ENCODE data around the gene GJB1.
"Not testable (repeated sequence)": the region's sequence is repeated elsewhere in the genome, so short reads cannot be mapped to it uniquely, and the experiment has no call there.

Gene GJB1

GRCh38 chrX:71252221-71252620 lies 29.2 kb downstream of the GJB1 start:
- DNase-seq (ENCODE audit: low read depth): no peak
- TF ChIP-seq, protein P1, sequence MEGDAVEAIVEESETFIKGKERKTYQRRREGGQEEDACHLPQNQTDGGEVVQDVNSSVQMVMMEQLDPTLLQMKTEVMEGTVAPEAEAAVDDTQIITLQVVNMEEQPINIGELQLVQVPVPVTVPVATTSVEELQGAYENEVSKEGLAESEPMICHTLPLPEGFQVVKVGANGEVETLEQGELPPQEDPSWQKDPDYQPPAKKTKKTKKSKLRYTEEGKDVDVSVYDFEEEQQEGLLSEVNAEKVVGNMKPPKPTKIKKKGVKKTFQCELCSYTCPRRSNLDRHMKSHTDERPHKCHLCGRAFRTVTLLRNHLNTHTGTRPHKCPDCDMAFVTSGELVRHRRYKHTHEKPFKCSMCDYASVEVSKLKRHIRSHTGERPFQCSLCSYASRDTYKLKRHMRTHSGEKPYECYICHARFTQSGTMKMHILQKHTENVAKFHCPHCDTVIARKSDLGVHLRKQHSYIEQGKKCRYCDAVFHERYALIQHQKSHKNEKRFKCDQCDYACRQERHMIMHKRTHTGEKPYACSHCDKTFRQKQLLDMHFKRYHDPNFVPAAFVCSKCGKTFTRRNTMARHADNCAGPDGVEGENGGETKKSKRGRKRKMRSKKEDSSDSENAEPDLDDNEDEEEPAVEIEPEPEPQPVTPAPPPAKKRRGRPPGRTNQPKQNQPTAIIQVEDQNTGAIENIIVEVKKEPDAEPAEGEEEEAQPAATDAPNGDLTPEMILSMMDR (conservative IDR thresholded peaks at IDR 0.05; ENCODE audit: low read depth, low read length): no peak
- no peak overlapping the region for H3K4me3 ChIP-seq (ENCODE audit: low read depth, low read length)

DNA sequence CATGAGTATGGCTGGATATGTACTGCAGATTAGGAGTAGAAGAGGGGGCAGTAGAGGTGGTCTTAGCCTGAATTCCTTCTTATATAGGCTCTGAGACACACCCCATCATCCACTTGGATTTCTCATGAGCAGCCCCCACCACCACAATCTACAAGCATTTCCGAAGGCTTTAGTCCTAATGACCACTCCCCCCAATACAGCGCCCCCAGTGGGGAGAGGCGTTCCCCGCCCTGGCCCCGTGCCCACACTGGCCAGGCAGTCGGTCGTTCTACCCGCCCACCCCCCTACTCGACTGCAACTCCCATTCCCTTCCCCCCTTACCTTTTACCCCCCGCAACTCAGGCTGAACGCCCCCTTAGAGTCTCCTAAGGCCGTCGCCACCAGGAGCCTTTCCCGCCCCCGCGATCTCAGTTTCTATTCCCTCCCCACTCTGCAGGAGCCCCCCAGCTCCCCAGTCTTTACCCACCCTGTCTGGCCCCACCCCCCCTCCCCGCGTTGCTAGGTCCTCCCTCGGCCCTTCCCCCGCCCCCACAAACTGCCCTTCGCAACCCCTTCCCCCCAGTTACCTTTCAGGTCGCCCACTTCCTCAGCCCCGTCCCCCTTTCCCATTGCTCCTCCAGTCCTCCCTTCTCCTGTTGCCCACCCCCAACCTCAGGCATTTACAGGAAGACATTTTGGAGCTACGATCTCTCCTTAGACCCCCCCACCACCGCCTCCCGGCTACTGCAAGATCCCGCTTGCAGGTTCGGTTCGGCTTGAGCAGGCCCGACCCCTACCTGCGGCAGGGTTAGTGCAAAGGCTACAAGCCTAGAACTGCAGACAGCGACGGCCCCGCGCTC lies 30.4 kb downstream of the GJB1 start:
- TF ChIP-seq, protein P1 (conservative IDR thresholded peaks at IDR 0.05; ENCODE audit: low read depth, low read length): peak; percentile 60
- DNase-seq (ENCODE audit: low read depth): peak; percentile 44
- H3K4me3 ChIP-seq (ENCODE audit: low read depth, low read length): peak overlapping the region; percentile 79

- TF ChIP-seq, protein P1 (conservative IDR thresholded peaks at IDR 0.05; ENCODE audit: low read depth, low read length): no peak
- DNase-seq (ENCODE audit: low read depth): peak; percentile 86
- peak within 1 kb of the TSS; percentile 79 for H3K4me3 ChIP-seq (ENCODE audit: low read depth, low read length)
Observed at GRCh38 chrX:71254092-71254963, 31.3 kb downstream of the GJB1 start, which contains the start of gene ZMYM3. TSS of gene ZMYM3 (minus strand) at chrX:71254140. CDS start at chrX:71253255, 885 bp downstream.

DNA sequence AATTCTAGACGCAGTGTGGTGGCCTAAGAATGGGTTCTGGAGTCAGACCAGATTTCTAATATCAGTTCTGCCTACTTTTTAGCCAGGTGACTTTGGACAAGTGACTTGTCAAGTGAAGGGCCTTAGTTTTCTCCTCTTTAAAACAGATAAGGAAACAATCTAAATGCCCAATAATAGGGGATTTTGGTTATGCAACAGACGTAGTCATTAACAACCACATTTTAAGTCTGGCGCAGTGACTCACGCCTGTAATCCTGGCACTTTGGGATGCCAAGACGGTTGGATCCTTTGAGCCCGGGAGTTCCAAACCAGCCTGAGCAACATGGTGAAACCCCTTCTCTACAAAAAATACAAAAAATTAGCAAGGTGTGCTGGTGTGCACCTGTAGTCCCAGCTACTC lies 33.0 kb downstream of the GJB1 start:
- H3K4me3 ChIP-seq (ENCODE audit: low read depth, low read length): no peak overlapping the region
- TF ChIP-seq, protein P1 (conservative IDR thresholded peaks at IDR 0.05; ENCODE audit: low read depth, low read length): no peak
- no peak for DNase-seq (ENCODE audit: low read depth)

GRCh38 chrX:71256856-71257255 lies 33.8 kb downstream of the GJB1 start:
- DNase-seq (ENCODE audit: low read depth): no peak
- TF ChIP-seq, protein P1 (conservative IDR thresholded peaks at IDR 0.05; ENCODE audit: low read depth, low read length): no peak
- no peak overlapping the region for H3K4me3 ChIP-seq (ENCODE audit: low read depth, low read length)

- not testable (repeated sequence) for H3K4me3 ChIP-seq (ENCODE audit: low read depth, low read length); DNase-seq (ENCODE audit: low read depth)
Observed at GRCh38 chrX:71268624-71269023, 45.6 kb downstream of the GJB1 start.

DNA sequence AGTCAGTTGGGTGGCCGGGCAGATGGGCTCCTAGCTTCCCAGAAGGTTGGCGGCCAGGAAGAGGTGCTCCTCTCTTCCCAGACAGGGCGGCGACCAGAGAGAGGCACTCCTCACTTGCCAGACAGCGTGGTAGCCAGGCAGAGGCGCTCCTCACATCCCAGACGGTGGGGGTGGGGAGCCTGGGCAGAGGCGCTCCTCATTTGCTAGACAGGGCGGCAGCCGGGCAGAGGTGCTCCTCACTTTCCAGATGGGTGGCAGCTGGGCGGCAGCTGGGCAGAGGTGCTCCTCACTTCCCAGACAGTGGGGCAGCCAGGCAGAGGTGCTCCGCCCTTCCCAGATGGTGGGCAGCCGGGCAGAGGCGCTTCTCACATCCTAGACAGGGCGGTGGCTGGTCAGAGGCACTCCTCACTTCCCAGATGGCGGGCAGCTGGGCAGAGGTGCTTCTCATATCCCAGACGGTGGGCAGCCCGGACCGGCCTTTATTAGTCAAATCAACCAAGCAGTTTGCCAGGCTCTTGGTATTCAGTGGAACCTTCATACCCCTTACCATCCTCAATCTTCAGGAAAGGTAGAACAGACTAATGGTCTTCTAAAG lies 46.9 kb downstream of the GJB1 start:
- TF ChIP-seq, protein P1 (conservative IDR thresholded peaks at IDR 0.05; ENCODE audit: low read depth, low read length): no peak
- H3K4me3 ChIP-seq (ENCODE audit: low read depth, low read length): no peak overlapping the region
- DNase-seq (ENCODE audit: low read depth): no peak

GRCh38 chrX:71272313-71272712 lies 49.3 kb downstream of the GJB1 start:
- not testable (repeated sequence) for DNase-seq (ENCODE audit: low read depth); H3K4me3 ChIP-seq (ENCODE audit: low read depth, low read length)

Measured in choroid plexus epithelial cell (primary cell).